Activated CD4-positive, alpha-beta T cell treated with anti-CD3 and anti-CD28 coated beads, Interleukin-2, amount 10 ng/mL, durations not matched to agents 7 days and 5 days (primary cell): ENCODE measurements around the gene LRRC28. TPM values are rescaled to one million over a fixed set of nuclear protein-coding genes. Genes with fewer than 3 reads are reported as not detected.
A peak's percentile ranks its signal among the peaks of the same experiment; 100 is the strongest.

Experiments
- CTCF ChIA-PET: fragments of 350-600 bp; sonication (Branson Sonifier 250); formaldehyde crosslinking; loops from one replicate; lab custom pipeline; 2021; ENCODE audit warnings: antibody characterized with exemption; lab: Charles Lee
- POLR2A ChIA-PET: fragments of 350-600 bp; sonication (Branson Sonifier 250); formaldehyde crosslinking; loops from one replicate; lab custom pipeline; 2021; ENCODE audit warnings: antibody characterized with exemption; lab: Charles Lee
- DNase-seq: peaks from one replicate; pipeline ENCODE4 v3.0.0-alpha.2; 2020
- H3K27ac Mint-ChIP-seq: one replicate; pipeline ENCODE4 v1.8.0; 2021; ENCODE audit warnings: mild to moderate bottlenecking, moderate library complexity, mixed read lengths
- H3K27me3 Mint-ChIP-seq: one replicate; pipeline ENCODE4 v1.8.0; 2021; ENCODE audit warnings: mixed read lengths
- H3K36me3 Mint-ChIP-seq: one replicate; pipeline ENCODE4 v1.8.0; 2021; ENCODE audit warnings: low read depth, mixed read lengths
- H3K4me1 Mint-ChIP-seq: one replicate; pipeline ENCODE4 v1.8.0; 2021; ENCODE audit warnings: mixed read lengths
- H3K4me3 Mint-ChIP-seq: one replicate; pipeline ENCODE4 v1.8.0; 2021; ENCODE audit warnings: mild to moderate bottlenecking, moderate library complexity, mixed read lengths
- H3K9me3 Mint-ChIP-seq: one replicate; pipeline ENCODE4 v1.8.0; 2021; ENCODE audit warnings: mixed read lengths
- total RNA-seq, 2 experiments: library from RNA; stranded (reverse); gene quantifications; one replicate each; pipeline ENCODE4 v1.2.3, GENCODE V29; 2021

Gene LRRC28
- 10 to 100 TPM; 19.2 to 26.0 TPM for total RNA-seq

GRCh38 chr15:99250857-99251841 is at the start of gene LRRC28:
Gene LRRC28 (plus strand): TSS chr15:99251481. CDS start chr15:99255958, 4,477 bp downstream.
- H3K27ac Mint-ChIP-seq: peak within 1 kb of the TSS; percentile 88
- POLR2A ChIA-PET: interaction anchor here (0.7 kb wide), 1 partner anchor 83 kb away, joined by 3 read pairs; no protein-coding TSS in a partner anchor
- peaks cover 6% of the 10 kb centered on the region for H3K9me3 Mint-ChIP-seq
- H3K4me3 Mint-ChIP-seq: peak within 1 kb of the TSS; percentile 80
- H3K4me1 Mint-ChIP-seq: peaks cover 29% of the 10 kb centered on the region
- CTCF ChIA-PET: interaction anchor here (0.7 to 1.9 kb wide), 3 partner anchors 439 to 482 kb away, joined by 3 to 5 read pairs (median 3); partner anchors contain the start of gene LYSMD4
- peaks cover 17% of the 10 kb centered on the region for H3K36me3 Mint-ChIP-seq
- no peaks in the 10 kb centered on the region for H3K27me3 Mint-ChIP-seq
- DNase-seq: peak; percentile 98

- Mint-ChIP-seq H3K27ac (no peak overlapping the region), H3K4me1 (no peaks in the 10 kb centered on the region), H3K36me3 (no peaks in the 10 kb centered on the region), H3K4me3 (no peak overlapping the region), H3K9me3 (no peaks in the 10 kb centered on the region), H3K27me3 (peaks cover 12% of the 10 kb centered on the region)
- ChIA-PET CTCF (interaction anchor here (1.4 to 2.2 kb wide), 2 partner anchors 11 to 28 kb away, joined by 3 to 5 read pairs; no protein-coding TSS in a partner anchor), POLR2A (no interaction called here)
- DNase-seq: no peak
Measured at GRCh38 chr15:99202176-99202552, 49.1 kb upstream of the LRRC28 start.

DNA sequence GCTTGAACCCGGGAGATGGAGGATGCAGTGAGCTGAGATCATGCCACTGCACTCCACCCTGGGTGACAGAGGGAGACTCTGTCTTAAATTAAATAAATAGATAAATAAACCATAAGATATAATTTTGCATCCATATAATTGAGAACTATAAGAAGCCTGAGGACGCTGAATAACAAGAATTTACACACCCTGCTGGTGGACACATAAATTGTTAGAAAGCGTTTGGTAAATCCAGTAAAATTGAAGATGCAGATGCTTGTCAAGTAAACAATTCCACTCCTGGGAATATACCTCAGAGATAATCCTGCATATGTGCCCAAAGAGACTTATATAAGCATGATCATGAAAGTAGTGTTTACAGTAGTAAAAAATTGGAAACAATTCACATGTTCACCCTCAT is 43.6 kb upstream of the LRRC28 start:
- no peaks in the 10 kb centered on the region for H3K36me3 Mint-ChIP-seq
- H3K9me3 Mint-ChIP-seq: no peaks in the 10 kb centered on the region
- no peak overlapping the region for H3K4me3 Mint-ChIP-seq
- ChIA-PET POLR2A (no interaction called here), CTCF (no interaction called here)
- H3K4me1 Mint-ChIP-seq: no peaks in the 10 kb centered on the region
- H3K27ac Mint-ChIP-seq: no peak overlapping the region
- DNase-seq: no peak
- peaks cover 12% of the 10 kb centered on the region for H3K27me3 Mint-ChIP-seq

- Mint-ChIP-seq H3K9me3 (no peaks in the 10 kb centered on the region), H3K27me3 (peaks cover 12% of the 10 kb centered on the region), H3K4me3 (no peak overlapping the region), H3K4me1 (no peaks in the 10 kb centered on the region), H3K27ac (no peak overlapping the region), H3K36me3 (no peaks in the 10 kb centered on the region)
- CTCF ChIA-PET: no interaction called here
- POLR2A ChIA-PET: no interaction called here
- DNase-seq: no peak
Measured at GRCh38 chr15:99209326-99209725, 42.0 kb upstream of the LRRC28 start.

DNA sequence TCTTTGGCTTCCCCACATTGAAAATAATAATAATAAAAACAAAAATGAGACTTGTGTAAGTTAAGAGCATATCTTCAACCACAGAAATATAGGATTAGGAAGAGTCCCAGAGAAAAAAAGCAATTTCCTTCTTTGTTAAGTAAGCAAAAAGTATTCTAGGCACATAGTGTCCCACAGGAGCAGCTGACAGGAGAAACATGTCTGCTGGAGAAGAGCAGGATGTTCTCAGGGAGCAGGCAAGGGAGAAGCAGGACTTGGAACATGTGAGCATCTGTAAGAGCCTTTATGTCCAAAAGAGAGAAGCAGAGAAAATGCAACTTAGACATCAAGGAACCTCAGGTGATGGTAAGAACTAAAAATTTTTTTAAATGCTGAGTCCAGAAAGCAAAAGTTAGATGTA is 40.9 kb upstream of the LRRC28 start:
- Mint-ChIP-seq H3K4me1 (no peaks in the 10 kb centered on the region), H3K4me3 (no peak overlapping the region), H3K9me3 (no peaks in the 10 kb centered on the region), H3K27ac (no peak overlapping the region), H3K36me3 (no peaks in the 10 kb centered on the region), H3K27me3 (peaks cover 7% of the 10 kb centered on the region)
- DNase-seq: no peak
- POLR2A ChIA-PET: no interaction called here
- CTCF ChIA-PET: interaction anchor here (0.6 kb wide), 1 partner anchor 690 kb away, joined by 3 read pairs; no protein-coding TSS in a partner anchor

- DNase-seq: no peak
- H3K36me3 Mint-ChIP-seq: no peaks in the 10 kb centered on the region
- no peak overlapping the region for H3K27ac Mint-ChIP-seq
- no peaks in the 10 kb centered on the region for H3K4me1 Mint-ChIP-seq
- ChIA-PET CTCF (no interaction called here), POLR2A (no interaction called here)
- H3K27me3 Mint-ChIP-seq: no peaks in the 10 kb centered on the region
- H3K4me3 Mint-ChIP-seq: no peak overlapping the region
- no peaks in the 10 kb centered on the region for H3K9me3 Mint-ChIP-seq
Measured at GRCh38 chr15:99211926-99212325, 39.4 kb upstream of the LRRC28 start.

GRCh38 chr15:99212406-99212805 is 38.9 kb upstream of the LRRC28 start:
- ChIA-PET POLR2A (no interaction called here), CTCF (interaction anchor here (0.5 to 2.1 kb wide), 2 partner anchors 11 to 207 kb away, joined by 3 to 5 read pairs; no protein-coding TSS in a partner anchor)

DNA sequence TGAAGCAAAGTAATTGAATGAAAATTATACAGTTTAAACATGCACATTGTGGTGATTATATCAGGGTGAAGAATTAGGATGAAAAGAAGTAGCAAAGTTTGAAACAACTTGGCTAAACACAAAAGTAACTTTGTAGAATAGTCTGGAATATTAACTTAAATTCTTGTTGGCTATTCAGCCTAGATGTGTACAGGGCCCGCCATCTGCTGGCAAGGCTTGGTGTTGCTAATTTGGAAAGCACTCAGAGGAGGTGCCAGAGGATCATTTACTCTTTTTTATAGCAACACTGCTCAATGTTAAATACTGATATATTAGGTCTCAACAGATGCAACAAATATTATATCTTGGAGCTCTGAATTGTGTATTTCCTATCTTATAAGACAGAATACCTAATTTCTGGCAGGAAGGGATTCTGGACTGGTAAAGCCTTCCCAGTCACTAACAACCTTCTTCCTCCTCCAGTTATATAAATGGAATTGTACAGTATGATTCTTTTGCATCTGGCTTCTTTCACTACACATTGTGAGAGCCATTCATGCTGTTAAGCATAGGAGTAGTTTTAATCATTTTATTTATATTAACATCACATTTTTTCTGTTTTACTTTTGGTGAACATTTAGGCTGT is 38.0 kb upstream of the LRRC28 start:
- H3K9me3 Mint-ChIP-seq: no peaks in the 10 kb centered on the region
- ChIA-PET POLR2A (interaction anchor here (1.0 kb wide), 1 partner anchor 108 kb away, joined by 3 read pairs; no protein-coding TSS in a partner anchor), CTCF (interaction anchor here (0.7 to 2.1 kb wide), 2 partner anchors 11 to 705 kb away, joined by 5 to 6 read pairs; no protein-coding TSS in a partner anchor)
- DNase-seq: peak; percentile 71
- H3K27me3 Mint-ChIP-seq: no peaks in the 10 kb centered on the region
- H3K4me3 Mint-ChIP-seq: no peak overlapping the region
- no peak overlapping the region for H3K27ac Mint-ChIP-seq
- H3K4me1 Mint-ChIP-seq: no peaks in the 10 kb centered on the region
- H3K36me3 Mint-ChIP-seq: no peaks in the 10 kb centered on the region

More at GRCh38 chr15:99212406-99212805, 38.9 kb upstream of the LRRC28 start:
- no peak for DNase-seq
- Mint-ChIP-seq H3K27me3 (no peaks in the 10 kb centered on the region), H3K36me3 (no peaks in the 10 kb centered on the region), H3K27ac (no peak overlapping the region), H3K9me3 (no peaks in the 10 kb centered on the region), H3K4me1 (no peaks in the 10 kb centered on the region), H3K4me3 (no peak overlapping the region)

DNA sequence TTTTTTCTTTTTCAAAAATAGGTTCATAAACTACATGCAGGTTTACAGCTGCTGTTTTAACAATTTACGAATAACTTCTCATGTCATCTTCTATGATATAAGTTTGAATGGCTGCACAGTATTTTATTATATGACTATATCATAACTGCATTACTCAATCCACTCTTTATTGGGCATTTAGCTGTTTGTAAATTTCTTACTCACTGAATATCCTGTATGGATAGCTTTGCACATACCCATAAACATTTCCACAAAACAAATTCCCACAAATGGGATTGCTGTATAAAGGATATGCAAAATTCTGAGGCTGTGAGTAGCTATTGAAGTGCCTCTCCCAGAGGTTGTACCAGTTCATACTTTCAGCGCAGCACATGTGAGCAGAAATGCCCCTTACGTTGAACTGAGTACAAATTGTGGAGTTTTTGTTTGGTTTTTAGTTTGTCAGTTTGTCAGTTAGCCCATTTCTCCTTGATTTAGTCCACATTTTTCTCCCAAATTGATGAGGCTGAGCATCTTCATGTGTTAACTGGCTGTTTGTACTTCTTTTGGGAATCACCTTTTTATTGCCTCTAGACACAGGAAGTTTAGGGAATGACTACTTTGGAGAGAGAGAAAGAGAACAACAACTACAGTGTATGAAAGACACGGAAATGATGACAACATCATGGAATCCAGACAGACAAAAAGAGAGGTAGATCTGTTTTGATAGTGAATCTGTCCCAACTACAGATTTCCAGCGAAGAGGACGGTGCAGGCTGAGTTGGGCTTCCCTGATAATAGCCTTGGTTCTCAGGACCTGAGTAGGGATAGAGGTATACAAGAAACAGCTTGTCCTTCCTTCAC is 26.7 kb upstream of the LRRC28 start:
- H3K9me3 Mint-ChIP-seq: no peaks in the 10 kb centered on the region
- H3K4me1 Mint-ChIP-seq: no peaks in the 10 kb centered on the region
- POLR2A ChIA-PET: no interaction called here

DNA sequence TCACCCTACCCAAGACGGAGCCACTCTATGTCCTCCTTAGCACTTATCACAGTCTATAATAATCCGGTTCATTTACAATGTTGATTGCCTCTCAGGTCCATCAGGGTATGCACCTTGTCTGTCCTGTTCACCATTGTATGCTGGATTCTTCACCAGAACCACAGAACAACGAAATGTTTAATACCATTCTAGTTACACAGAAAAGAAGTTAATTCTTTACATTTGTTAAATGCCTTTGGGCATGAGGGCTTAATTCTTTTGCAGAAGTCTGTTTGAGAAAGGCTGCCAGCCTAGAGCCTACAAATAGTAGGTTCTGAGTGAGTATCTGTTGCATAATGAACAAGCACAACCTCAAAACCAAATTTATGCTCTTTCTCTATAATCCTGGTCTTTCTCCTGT is 24.5 kb upstream of the LRRC28 start:
- POLR2A ChIA-PET: no interaction called here
- Mint-ChIP-seq H3K9me3 (no peaks in the 10 kb centered on the region), H3K27ac (no peak overlapping the region), H3K36me3 (no peaks in the 10 kb centered on the region), H3K27me3 (no peaks in the 10 kb centered on the region), H3K4me3 (no peak overlapping the region), H3K4me1 (no peaks in the 10 kb centered on the region)
- CTCF ChIA-PET: interaction anchor here (1.3 kb wide), 1 partner anchor 146 kb away, joined by 4 read pairs; no protein-coding TSS in a partner anchor
- no peak for DNase-seq

More for the DNA sequence above, 26.7 kb upstream of the LRRC28 start:
- no peak for DNase-seq
- Mint-ChIP-seq H3K36me3 (no peaks in the 10 kb centered on the region), H3K27ac (no peak overlapping the region), H3K4me3 (no peak overlapping the region), H3K27me3 (no peaks in the 10 kb centered on the region)
- CTCF ChIA-PET: interaction anchor here (0.6 kb wide), 1 partner anchor 351 kb away, joined by 3 read pairs; no protein-coding TSS in a partner anchor

DNA sequence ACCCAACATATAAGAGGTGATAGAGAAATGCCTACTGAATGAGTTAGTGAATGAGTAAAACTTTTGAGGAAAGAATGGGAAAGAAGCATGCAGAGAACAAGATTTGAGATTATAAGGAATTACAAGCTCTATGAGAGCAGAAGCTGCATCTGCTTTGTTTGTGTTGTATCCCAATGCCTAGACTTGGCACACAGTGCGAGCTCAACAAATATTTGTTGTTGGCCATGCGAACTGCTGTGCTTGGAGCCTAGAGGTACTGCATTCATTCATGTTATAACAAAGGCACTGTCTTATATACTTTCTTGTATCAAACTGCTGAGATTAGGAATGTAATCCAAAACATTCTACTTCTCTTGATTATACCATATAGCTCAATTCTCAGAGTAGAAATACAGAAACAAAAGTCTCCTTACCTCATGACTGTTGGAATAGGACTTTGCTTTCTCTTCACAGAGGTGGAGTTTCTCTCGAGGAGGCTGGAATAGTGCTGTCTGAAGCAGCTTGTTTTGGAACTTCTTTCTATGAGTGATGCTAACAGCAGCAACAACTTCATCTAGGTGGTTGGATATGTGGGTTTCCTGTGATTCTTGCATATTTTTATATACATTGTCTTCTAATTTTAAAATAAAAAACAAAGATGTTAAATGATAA is 23.0 kb upstream of the LRRC28 start:
- ChIA-PET CTCF (no interaction called here), POLR2A (interaction anchor here (0.6 kb wide), 1 partner anchor 474 kb away, joined by 3 read pairs; no protein-coding TSS in a partner anchor)
- Mint-ChIP-seq H3K4me1 (no peaks in the 10 kb centered on the region), H3K4me3 (no peak overlapping the region), H3K9me3 (no peaks in the 10 kb centered on the region), H3K27me3 (no peaks in the 10 kb centered on the region), H3K27ac (no peak overlapping the region), H3K36me3 (no peaks in the 10 kb centered on the region)
- no peak for DNase-seq
